Lung (tissue), 12 donors: ENCODE measurements around the gene TNFRSF13B. TPM values are rescaled to one million over a fixed set of nuclear protein-coding genes. Genes with fewer than 3 reads are reported as not detected.
"Not testable (repeated sequence)": the region's sequence is repeated elsewhere in the genome, so short reads cannot be mapped to it uniquely, and the experiment has no call there.

Experiments
- ATAC-seq: fragments of 200-7000 bp; cut with Tn5 transposase; one replicate; pipeline ENCODE4 v1.9.1; 2020; ENCODE audit warnings: moderate number of reproducible peaks; ENCODE audit not compliant: insufficient read depth, low FRiP score
- DNase-seq, 3 donors: peaks; one replicate each; pipeline ENCODE4 v3.0.0-alpha.2; 2013 to 2017
- H3K27ac ChIP-seq, 2 donors: one replicate each; pipeline ENCODE4 v1.5.1; 2013; ENCODE audit warnings: mild to moderate bottlenecking in 2 of 2, moderate library complexity in 2 of 2, control low read depth in 1 of 2, inconsistent platforms in 1 of 2, low read depth in 1 of 2, low read length in 1 of 2
- H3K27me3 ChIP-seq, 3 donors: one replicate each; pipeline ENCODE4 v1.5.1; 2013; ENCODE audit warnings: low read length in 2 of 3; ENCODE audit not compliant: control insufficient read depth in 3 of 3, insufficient read depth in 3 of 3
- H3K36me3 ChIP-seq, 4 donors: one replicate each; pipeline ENCODE4 v1.5.1; 2013; ENCODE audit warnings: low read length in 4 of 4, mild to moderate bottlenecking in 1 of 4, moderate library complexity in 1 of 4; ENCODE audit not compliant: control insufficient read depth in 4 of 4, insufficient read depth in 4 of 4
- H3K4me1 ChIP-seq, 5 donors: one replicate each; pipeline ENCODE4 v1.5.1; 2013; ENCODE audit warnings: low read length in 5 of 5, mild to moderate bottlenecking in 2 of 5, moderate library complexity in 1 of 5; ENCODE audit not compliant: control insufficient read depth in 5 of 5, insufficient read depth in 5 of 5
- H3K4me3 ChIP-seq: one replicate; pipeline ENCODE4 v1.5.1; 2013; ENCODE audit warnings: mild to moderate bottlenecking, control low read depth, moderate library complexity
- H3K9ac ChIP-seq, 2 donors: one replicate each; pipeline ENCODE4 v1.5.1; 2013; ENCODE audit warnings: low read length in 2 of 2, control low read depth in 1 of 2; ENCODE audit not compliant: insufficient read depth in 1 of 2
- H3K9me3 ChIP-seq, 4 donors: one replicate each; pipeline ENCODE4 v1.5.1; 2013; ENCODE audit warnings: low read length in 3 of 4, mild to moderate bottlenecking in 1 of 4, moderate library complexity in 1 of 4; ENCODE audit not compliant: control insufficient read depth in 4 of 4, insufficient read depth in 3 of 4
- CTCF ChIP-seq: IDR thresholded peaks from 2 replicates; pipeline ENCODE4 v1.5.1; 2012; ENCODE audit warnings: mild to moderate bottlenecking; ENCODE audit errors: control extremely low read depth, extremely low read depth
- WGBS, 2 donors: extraction: QIAGEN DNeasy Blood & Tissue Kit; methylation state at CpG; one replicate each; pipeline ENCODE4 v1.1.7; 2013; 5-methylcytosine and 5-hydroxymethylcytosine counted together
- polyA plus RNA-seq, 2 donors: library from polyadenylated mRNA; stranded (reverse); fragments of 200-250 nt; gene quantifications; one replicate each; pipeline ENCODE4 v1.2.1, GENCODE V29; 2013
- total RNA-seq, 2 donors: library from RNA; depleted of rRNA in 1 of 2; stranded (reverse); fragments of >200 nt in 1 of 2; gene quantifications; one replicate each; pipeline ENCODE4 v1.2.1, GENCODE V29; 2014 to 2021
- donor health status: control.
- donor health status: control.
- donor health status: Bipolar disorder and iron deficiency.
- donor health status: healthy.
- donor health status: DM: yes; HTN: yes; CAD: no.

Gene TNFRSF13B
- total and polyA plus RNA-seq, 4 donors = 0.08 to 1.4 (median 0.48) TPM

DNA sequence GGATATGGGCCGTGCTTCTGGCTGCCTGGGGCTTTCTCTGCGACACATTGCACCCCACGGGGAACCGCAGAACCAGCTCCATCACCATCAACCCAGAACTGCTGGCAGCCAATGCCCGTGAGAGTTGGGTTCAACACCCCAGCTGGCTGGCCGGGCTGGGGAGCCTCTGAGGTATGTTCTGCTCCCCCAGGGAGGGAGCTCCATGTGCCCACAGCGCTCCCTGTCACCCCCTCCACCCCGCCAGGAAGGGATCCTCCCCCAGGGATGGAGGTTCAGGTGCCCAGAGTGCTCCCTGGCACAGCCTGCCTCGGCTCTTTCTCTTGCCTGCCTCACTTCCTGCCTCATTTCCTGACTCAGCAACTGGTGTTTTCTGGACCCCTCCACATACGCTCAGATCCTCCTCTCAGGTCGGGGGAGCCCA lies 46.1 kb upstream of the TNFRSF13B start:
- H3K36me3 ChIP-seq = no peaks in the 10 kb centered on the region
- H3K27ac ChIP-seq = peak overlapping the region in 1 of 2 donors; percentile 84
- ATAC-seq = no peak
- peaks cover 0 to 23% (median 11%) of the 10 kb centered on the region in 5 donors for H3K4me1 ChIP-seq
- no peaks in the 10 kb centered on the region for H3K9me3 ChIP-seq
- TF ChIP-seq CTCF = no peak
- WGBS, 2 donors = 63 to 65% methylated on average over 11 of the region's 11 CpGs
- no peak overlapping the region for H3K4me3 ChIP-seq
- no peak for DNase-seq
- H3K9ac ChIP-seq = no peak overlapping the region
- H3K27me3 ChIP-seq = no peaks in the 10 kb centered on the region

- no peaks in the 10 kb centered on the region for H3K36me3 ChIP-seq
- no peaks in the 10 kb centered on the region for H3K9me3 ChIP-seq
- ATAC-seq (no peak), DNase-seq (no peak)
- H3K4me1 ChIP-seq = peaks cover 0 to 23% (median 11%) of the 10 kb centered on the region in 5 donors
- H3K27ac ChIP-seq = peak overlapping the region in 1 of 2 donors; percentile 26
- TF ChIP-seq CTCF = no peak
- 94 to 96% methylated on average over 8 of the region's 8 CpGs for WGBS, 2 donors
- no peak overlapping the region for H3K9ac ChIP-seq
- no peak overlapping the region for H3K4me3 ChIP-seq
- no peaks in the 10 kb centered on the region for H3K27me3 ChIP-seq
Measured at GRCh38 chr17:17017343-17018014, 45.6 kb upstream of the TNFRSF13B start.

GRCh38 chr17:17016199-17017197 lies 44.6 kb upstream of the TNFRSF13B start:
- H3K36me3 ChIP-seq, H3K9ac ChIP-seq, H3K4me3 ChIP-seq, H3K9me3 ChIP-seq, DNase-seq, H3K27ac ChIP-seq, ATAC-seq, H3K27me3 ChIP-seq: not testable (repeated sequence)
- H3K4me1 ChIP-seq = peaks cover 0 to 23% (median 7%) of the 10 kb centered on the region in 5 donors
- WGBS, 2 donors = 68 to 77% methylated on average over 8 of the region's 8 CpGs

DNA sequence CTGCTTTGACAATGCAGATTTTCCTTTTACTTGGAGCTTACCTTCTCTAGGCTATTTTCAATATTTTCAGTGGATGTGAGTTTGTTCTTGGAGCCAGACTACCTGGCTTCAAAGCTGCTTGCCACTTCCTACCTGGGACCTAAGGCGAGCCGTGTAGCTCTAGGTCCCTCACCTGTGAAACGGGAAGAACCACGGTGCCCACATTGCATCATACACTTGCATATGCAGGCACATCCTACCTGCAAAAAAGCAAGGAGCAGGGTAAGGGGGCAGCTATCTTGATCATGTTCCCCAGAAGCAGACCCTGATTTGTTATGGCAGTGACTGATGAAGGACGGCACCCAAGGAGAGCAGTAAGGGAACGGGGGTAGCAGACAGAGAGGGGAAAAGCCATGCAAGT lies 43.3 kb upstream of the TNFRSF13B start:
- ATAC-seq (no peak), DNase-seq (no peak)
- Histone ChIP-seq H3K9ac (no peak overlapping the region), H3K36me3 (no peaks in the 10 kb centered on the region), H3K27ac (no peak overlapping the region), H3K4me1 (peaks cover 0 to 20% (median 0%) of the 10 kb centered on the region in 5 donors), H3K27me3 (no peaks in the 10 kb centered on the region), H3K4me3 (no peak overlapping the region), H3K9me3 (no peaks in the 10 kb centered on the region)
- TF ChIP-seq CTCF = no peak
- 84 to 89% methylated on average over 6 of the region's 6 CpGs for WGBS, 2 donors

DNA sequence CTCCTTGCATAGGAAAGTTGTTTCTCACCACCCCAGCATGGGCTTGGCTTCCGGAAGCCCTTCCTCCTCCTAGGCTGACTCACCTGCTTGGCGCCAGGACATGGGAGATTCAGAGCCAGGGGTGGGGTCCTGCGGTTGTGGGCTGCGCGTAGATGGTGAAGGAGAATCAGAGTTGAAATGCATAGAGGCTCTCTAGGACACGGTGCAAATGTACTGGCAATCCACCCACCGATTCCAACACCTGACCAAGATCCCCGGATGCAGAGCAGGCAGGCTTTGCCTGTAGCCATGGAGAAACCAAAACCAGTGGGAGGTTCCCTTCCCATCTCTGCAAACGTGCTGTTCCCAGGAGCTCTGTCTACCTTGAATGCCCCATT lies 42.8 kb upstream of the TNFRSF13B start:
- H3K4me3 ChIP-seq, ATAC-seq, H3K9ac ChIP-seq, H3K9me3 ChIP-seq, DNase-seq, H3K36me3 ChIP-seq, H3K27ac ChIP-seq, H3K27me3 ChIP-seq: not testable (repeated sequence)
- WGBS, 2 donors = 89 to 90% methylated on average over 9 of the region's 9 CpGs
- H3K4me1 ChIP-seq = peaks cover 0 to 19% (median 0%) of the 10 kb centered on the region in 5 donors
